Lower leg skin (tissue), 4 donors: ENCODE results near the gene NR3C2. TPM values are rescaled to one million over a fixed set of nuclear protein-coding genes. Genes with fewer than 3 reads are reported as not detected.

ENCODE experiments used
- DNase-seq, 2 donors: peaks; one replicate each; pipeline ENCODE4 v3.0.0-alpha.2; 2019; ENCODE audit warnings: low spot score in 2 of 2
- H3K4me3 ChIP-seq: fragments of 200-600 bp; sonication (generic); 2 replicates; pipeline ENCODE4 v1.5.1; 2017; ENCODE audit warnings: mild to moderate bottlenecking, low read depth; ENCODE audit not compliant: poor library complexity, severe bottlenecking
- POLR2A ChIP-seq, 2 donors: fragments of 450-650 bp; IDR thresholded peaks; one replicate each; pipeline ENCODE4 v1.6.1; 2016 to 2017; ENCODE audit warnings: antibody characterized with exemption in 2 of 2, mild to moderate bottlenecking in 1 of 2, moderate library complexity in 1 of 2
- WGBS, 2 donors: methylation state at CpG; one replicate each; pipeline ENCODE4 v1.1.5; 2018; 5-methylcytosine and 5-hydroxymethylcytosine counted together
- intact Hi-C: fragments of 100-400 bp; cut with DNase I; formaldehyde crosslinking; loops from one replicate; pipeline ENCODE4 v1.15.0; 2023; ENCODE audit warnings: low total_unique reads
- total RNA-seq, 4 donors: library from RNA; depleted of rRNA; stranded (reverse); fragments of >200 nt; gene quantifications; one replicate each; pipeline ENCODE4 v1.1.0, GENCODE V29; 2016
- TF ChIP-seq, protein P1 (sequence below), 3 donors: fragments of 450-650 bp; IDR thresholded peaks; one replicate each; pipeline ENCODE4 v1.5.1; 2016; ENCODE audit warnings: antibody characterized with exemption in 3 of 3, mild to moderate bottlenecking in 3 of 3, moderate library complexity in 2 of 3

Gene NR3C2
- total RNA-seq, 4 donors from 2014 or later = 9.7 to 21.3 (median 10.6) TPM

DNA sequence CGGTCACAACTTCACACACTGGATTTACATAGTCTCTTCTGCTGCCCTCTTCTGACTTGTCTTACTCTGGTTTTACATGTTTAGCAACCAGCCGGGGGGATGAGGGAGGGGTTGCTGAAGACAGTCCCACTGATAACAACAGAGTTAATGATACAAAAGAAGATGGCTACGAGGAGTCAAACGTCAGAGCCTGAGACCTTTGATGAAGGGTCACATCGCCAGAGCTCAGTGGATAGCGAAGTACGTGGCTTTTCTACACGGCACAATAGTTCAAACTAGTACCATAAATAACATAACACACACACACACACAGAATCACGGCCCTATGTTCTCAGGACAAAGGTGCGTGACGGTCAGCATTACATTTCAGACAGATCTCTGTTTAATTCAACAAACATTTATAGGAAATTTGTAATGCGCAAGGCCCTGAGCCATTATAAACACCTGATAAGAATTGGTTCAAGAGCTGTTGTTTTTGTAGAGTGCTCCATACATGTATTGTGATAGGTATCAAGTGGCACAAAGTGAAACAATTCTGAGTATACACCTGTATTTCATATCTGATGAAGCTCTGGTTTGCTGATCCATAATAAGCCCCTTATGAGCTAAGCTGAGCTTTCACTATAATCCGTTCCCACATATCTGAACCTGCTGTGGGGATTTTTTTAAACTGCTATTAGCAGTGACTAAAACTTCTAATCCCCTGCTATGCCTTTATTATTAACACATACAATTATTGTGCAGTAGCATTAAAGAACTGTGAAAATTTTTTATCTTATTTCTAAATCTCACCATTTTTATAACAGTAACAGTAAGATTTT, 100.0 kb downstream of the NR3C2 start:
- no peak for TF ChIP-seq POLR2A (IDR thresholded peaks at IDR 0.05)
- TF ChIP-seq, protein P1, sequence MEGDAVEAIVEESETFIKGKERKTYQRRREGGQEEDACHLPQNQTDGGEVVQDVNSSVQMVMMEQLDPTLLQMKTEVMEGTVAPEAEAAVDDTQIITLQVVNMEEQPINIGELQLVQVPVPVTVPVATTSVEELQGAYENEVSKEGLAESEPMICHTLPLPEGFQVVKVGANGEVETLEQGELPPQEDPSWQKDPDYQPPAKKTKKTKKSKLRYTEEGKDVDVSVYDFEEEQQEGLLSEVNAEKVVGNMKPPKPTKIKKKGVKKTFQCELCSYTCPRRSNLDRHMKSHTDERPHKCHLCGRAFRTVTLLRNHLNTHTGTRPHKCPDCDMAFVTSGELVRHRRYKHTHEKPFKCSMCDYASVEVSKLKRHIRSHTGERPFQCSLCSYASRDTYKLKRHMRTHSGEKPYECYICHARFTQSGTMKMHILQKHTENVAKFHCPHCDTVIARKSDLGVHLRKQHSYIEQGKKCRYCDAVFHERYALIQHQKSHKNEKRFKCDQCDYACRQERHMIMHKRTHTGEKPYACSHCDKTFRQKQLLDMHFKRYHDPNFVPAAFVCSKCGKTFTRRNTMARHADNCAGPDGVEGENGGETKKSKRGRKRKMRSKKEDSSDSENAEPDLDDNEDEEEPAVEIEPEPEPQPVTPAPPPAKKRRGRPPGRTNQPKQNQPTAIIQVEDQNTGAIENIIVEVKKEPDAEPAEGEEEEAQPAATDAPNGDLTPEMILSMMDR (IDR thresholded peaks at IDR 0.05) = no peak

DNA sequence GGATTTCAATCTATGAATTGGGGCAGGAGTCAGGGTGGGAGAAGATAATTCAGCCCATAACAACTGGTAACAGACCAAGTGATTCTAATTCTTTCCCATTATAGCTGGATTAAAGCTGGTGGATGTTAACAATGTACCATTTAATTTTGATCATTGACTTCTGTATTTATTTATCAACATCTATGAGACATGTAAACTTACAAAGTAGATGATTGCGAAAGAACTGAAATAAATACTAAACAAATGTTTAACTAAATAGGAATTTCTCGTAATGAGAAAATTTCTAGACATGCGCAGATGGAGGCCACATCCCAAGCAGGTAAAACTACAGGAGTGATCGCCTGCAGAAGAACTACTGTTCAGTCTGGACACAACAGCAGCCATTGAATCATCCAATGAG, 107.1 kb downstream of the NR3C2 start:
- intact Hi-C loops = no loop called here
- TF ChIP-seq POLR2A (IDR thresholded peaks at IDR 0.05) = no peak
- TF ChIP-seq, protein P1 (IDR thresholded peaks at IDR 0.05) = no peak
- 95 to 96% methylated on average over 4 of the region's 4 CpGs for WGBS, 2 donors
- no peak overlapping the region for H3K4me3 ChIP-seq
- DNase-seq = no peak

More for the DNA sequence above, 100.0 kb downstream of the NR3C2 start:
- WGBS, 2 donors = 89 to 92% methylated on average over 13 of the region's 13 CpGs
- no peak for DNase-seq
- H3K4me3 ChIP-seq = no peak overlapping the region
- intact Hi-C loops = no loop called here

DNA sequence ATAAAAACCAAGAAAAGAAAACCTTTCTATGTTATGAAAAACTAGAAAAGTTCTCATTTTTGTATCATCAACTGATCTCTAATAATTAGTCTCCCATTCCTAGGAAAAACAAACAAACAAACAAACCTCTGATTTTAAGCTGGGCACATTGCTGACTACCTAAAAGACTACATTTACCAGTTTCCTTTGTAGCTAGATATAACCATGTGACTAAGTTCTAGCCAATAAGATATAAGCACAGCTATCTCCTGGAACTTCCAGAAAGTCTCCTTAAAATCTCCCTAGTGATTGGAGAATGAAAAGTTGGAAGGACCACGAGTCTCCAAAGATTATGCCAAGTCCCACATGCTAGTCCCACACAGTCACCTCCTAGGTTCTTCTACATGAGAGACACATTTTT, 108.9 kb downstream of the NR3C2 start:
- no peak for DNase-seq
- intact Hi-C loops = no loop called here
- WGBS, 2 donors = 79 to 88% methylated on average over 1 of the region's 1 CpG
- no peak for TF ChIP-seq POLR2A (IDR thresholded peaks at IDR 0.05)
- TF ChIP-seq, protein P1 (IDR thresholded peaks at IDR 0.05) = no peak
- H3K4me3 ChIP-seq = no peak overlapping the region

DNA sequence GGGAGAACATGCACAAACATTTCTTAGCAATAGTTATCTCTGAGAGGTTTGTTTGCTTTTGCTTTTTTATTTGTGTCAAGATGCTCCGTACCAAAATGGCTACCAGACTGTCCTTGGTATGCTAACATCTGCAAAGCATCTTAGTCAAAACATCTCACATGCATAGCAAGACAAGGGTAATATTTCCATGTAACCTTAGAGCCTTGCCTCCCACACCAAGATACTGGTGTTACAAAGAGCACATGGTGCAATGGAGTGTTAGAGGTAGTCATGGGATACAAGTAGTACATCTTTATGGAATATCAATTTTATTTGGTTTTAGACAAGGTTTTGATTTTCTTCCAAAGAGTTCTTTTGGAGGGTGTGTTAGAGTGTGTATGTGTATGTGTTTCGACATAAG, 109.7 kb downstream of the NR3C2 start:
- DNase-seq = no peak
- intact Hi-C loops = no loop called here
- H3K4me3 ChIP-seq = no peak overlapping the region
- WGBS, 2 donors = 96% methylated on average over 2 of the region's 2 CpGs
- TF ChIP-seq, protein P1 (IDR thresholded peaks at IDR 0.05) = no peak
- no peak for TF ChIP-seq POLR2A (IDR thresholded peaks at IDR 0.05)

DNA sequence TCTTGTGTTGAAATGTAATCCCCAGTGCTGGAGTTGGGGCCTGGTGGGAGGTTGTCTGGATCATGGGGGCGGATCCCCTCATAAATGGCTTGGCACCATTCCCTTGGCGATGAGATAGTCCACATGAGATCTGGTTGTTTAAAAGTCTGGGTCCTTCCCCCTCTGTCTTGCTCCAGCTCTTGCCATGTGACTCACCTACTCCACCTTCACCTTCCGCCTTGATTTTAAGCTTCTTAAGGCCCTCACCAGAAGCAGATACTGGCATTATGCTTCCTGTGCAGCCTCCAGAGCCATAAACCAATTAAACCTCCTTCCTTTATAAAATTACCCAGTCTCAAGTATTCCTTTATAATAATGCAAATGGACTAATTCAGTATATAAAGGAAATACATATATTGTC, 111.5 kb downstream of the NR3C2 start:
- no peak for DNase-seq
- 90 to 94% methylated on average over 3 of the region's 3 CpGs for WGBS, 2 donors
- TF ChIP-seq, protein P1 (IDR thresholded peaks at IDR 0.05) = no peak
- TF ChIP-seq POLR2A (IDR thresholded peaks at IDR 0.05) = no peak
- intact Hi-C loops = no loop called here
- no peak overlapping the region for H3K4me3 ChIP-seq
